HG02623 (cell line): Measurements from ENCODE around the gene PROP1.
"Not testable (repeated sequence)": the region's sequence is repeated elsewhere in the genome, so short reads cannot be mapped to it uniquely, and the experiment has no call there.

Experiments used
- ATAC-seq: cut with Tn5 transposase; IDR thresholded peaks from one replicate; pipeline ENCODE4 v1.9.1; 2021; ENCODE audit warnings: moderate library complexity; ENCODE audit not compliant: unreplicated experiment

Gene PROP1

GRCh38 chr5:177995691-177996595, at the start of gene PROP1:
TSS of gene PROP1 (minus strand) at chr5:177996242. CDS start at chr5:177995933, 309 bp downstream.
- no peak for ATAC-seq

- ATAC-seq: not testable (repeated sequence)
Measured at GRCh38 chr5:178019379-178020030, 23.5 kb upstream of the PROP1 start.

- not testable (repeated sequence) for ATAC-seq
Measured at GRCh38 chr5:178012758-178013157, 16.7 kb upstream of the PROP1 start.

GRCh38 chr5:178011816-178012554, 15.9 kb upstream of the PROP1 start:
- ATAC-seq: not testable (repeated sequence)

- not testable (repeated sequence) for ATAC-seq
Measured at GRCh38 chr5:178007272-178007671, 11.2 kb upstream of the PROP1 start.

GRCh38 chr5:178006536-178007231, 10.6 kb upstream of the PROP1 start:
- ATAC-seq: not testable (repeated sequence)

- ATAC-seq: not testable (repeated sequence)
Measured at GRCh38 chr5:178006181-178006535, 10.1 kb upstream of the PROP1 start.

GRCh38 chr5:177997846-177998245, 1.8 kb upstream of the PROP1 start:
- ATAC-seq: no peak

GRCh38 chr5:177997319-177997670, 1.3 kb upstream of the PROP1 start:
- no peak for ATAC-seq

GRCh38 chr5:177996660-177997318, 747 bp upstream of the PROP1 start:
- no peak for ATAC-seq

GRCh38 chr5:177994561-177995190, 1.4 kb downstream of the PROP1 start:
- ATAC-seq: no peak

GRCh38 chr5:177994063-177994462, 2.0 kb downstream of the PROP1 start:
- no peak for ATAC-seq

GRCh38 chr5:177992466-177992865, 3.6 kb downstream of the PROP1 start:
- no peak for ATAC-seq

- no peak for ATAC-seq
Measured at GRCh38 chr5:177988989-177989625, 6.9 kb downstream of the PROP1 start.

- ATAC-seq: no peak
Measured at GRCh38 chr5:177987326-177987725, 8.7 kb downstream of the PROP1 start.

- ATAC-seq: no peak
Measured at GRCh38 chr5:177985430-177986040, 10.5 kb downstream of the PROP1 start.

- ATAC-seq: no peak
Measured at GRCh38 chr5:177984584-177985206, 11.3 kb downstream of the PROP1 start.

- ATAC-seq: no peak
Measured at GRCh38 chr5:177983763-177984583, 12.1 kb downstream of the PROP1 start.
